GM12801 (cell line): ENCODE results near the gene SMPD2.

ENCODE experiments used
- TF ChIP-seq, protein P1 (sequence below): IDR thresholded peaks from one replicate; pipeline ENCODE4 v1.5.1; 2011; ENCODE audit warnings: control low read depth; ENCODE audit not compliant: insufficient read length; ENCODE audit errors: extremely low read depth

The SMPD2 gene

DNA sequence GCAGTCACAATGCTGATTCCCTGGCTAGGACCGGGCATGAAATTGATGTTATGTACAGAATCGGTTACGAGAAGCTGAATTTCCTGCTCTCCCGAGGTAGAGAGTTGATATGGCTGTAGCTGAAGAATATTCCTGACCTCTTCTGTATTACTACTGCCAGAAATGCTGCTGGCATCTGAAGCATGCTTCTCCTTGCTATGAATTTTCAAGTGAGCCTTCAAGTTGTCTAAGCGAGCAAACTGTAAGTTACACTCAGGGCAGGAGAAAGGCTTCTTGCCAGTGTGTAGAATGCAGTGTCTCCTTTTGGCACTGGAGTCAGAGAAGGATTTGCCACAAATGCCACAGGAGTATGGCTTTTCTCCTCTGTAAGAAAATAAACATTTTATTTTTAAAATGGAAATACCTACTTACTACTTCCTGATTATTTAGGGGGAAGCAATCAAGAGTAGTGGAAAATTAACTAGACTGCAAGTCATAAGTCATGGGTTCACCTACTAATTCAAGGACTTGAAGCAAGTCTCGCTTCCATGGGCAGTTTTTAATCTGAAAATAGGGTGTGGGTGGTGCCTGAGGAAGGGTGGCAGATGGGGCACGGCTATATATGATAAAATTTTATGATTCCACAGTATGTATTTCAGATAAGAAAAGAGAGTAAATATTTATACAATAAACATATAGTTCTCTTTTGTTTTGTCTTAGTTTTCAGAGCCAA, 25.8 kb downstream of the SMPD2 start:
- TF ChIP-seq, protein P1, sequence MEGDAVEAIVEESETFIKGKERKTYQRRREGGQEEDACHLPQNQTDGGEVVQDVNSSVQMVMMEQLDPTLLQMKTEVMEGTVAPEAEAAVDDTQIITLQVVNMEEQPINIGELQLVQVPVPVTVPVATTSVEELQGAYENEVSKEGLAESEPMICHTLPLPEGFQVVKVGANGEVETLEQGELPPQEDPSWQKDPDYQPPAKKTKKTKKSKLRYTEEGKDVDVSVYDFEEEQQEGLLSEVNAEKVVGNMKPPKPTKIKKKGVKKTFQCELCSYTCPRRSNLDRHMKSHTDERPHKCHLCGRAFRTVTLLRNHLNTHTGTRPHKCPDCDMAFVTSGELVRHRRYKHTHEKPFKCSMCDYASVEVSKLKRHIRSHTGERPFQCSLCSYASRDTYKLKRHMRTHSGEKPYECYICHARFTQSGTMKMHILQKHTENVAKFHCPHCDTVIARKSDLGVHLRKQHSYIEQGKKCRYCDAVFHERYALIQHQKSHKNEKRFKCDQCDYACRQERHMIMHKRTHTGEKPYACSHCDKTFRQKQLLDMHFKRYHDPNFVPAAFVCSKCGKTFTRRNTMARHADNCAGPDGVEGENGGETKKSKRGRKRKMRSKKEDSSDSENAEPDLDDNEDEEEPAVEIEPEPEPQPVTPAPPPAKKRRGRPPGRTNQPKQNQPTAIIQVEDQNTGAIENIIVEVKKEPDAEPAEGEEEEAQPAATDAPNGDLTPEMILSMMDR: no peak

DNA sequence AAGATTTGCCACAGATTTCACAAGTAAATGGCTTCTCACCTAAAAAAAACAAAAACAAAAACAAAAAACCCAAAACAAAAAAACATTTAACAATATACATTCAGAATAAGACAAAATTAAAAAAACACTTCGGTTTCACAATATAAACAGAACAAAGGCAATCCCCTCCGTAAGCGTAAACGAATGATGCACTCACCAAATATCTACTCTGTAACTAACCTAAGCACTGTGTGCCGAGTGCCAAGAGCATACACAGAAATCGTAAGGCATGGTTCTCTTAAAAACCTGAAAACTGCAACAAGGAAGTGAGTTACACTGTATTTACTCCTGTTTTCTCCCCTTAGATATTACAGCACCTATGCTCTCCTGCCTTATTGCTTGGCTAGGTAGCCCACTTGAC, 27.2 kb downstream of the SMPD2 start:
- TF ChIP-seq, protein P1: no peak

DNA sequence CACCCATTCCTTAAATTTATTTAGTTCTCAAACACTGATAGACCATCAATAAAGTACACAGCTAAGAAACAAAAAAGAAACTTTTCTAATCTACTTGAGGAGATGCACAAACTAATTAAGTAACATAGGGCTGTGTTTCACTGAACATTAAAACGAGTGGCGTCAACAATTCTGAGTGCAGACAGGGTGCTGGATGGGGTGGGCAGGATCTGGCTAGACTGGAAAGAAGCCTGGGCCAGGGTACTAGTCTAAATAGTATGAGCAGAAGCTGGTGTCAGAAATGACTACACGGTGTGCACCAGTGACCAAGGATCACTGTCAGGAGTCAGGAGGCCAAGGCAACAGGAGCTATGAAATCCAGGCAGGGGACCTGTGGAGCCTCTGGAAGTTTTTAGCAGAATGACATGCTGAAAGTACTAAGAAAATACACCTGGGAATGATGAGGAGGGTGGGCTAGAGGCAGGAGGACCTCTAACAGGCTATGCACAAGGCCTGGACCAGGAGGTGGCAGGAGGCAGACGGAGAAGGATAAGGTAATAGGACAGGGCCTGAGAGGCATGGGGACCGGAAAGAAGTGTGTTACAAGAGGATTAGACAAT, 29.2 kb downstream of the SMPD2 start:
- TF ChIP-seq, protein P1: no peak

DNA sequence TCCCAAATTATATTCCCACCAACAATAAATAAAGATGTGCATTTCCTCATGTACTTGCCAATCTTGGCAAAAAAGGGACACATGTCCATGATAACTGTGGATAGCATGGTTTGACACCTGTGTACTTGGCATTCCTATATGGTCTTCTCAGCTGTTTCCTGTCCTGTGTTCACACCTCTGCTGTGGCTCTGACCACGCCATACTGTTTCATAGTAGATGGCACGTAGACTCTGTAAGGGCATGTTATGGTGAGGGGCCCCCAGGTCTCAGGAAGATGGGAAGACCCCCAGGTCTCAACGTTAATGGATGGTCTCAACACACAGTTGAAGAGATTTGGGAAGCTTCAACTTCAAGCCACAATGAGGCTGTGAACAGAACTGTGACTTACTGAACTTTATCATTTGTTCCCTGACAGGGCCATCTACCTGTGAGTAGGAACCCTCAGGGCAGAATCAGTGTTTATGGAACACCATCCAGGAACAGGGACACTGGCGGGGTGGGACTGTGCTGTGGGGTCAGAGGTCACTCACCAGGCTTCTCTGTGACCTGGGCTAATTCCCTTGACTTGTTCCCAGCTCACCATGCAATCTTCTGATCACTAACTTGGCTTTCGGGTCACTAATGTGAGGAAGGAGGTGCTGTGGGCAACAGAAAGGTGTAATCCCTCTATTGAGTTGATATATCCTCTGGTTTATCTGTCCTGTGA, 30.7 kb downstream of the SMPD2 start:
- TF ChIP-seq, protein P1: no peak

DNA sequence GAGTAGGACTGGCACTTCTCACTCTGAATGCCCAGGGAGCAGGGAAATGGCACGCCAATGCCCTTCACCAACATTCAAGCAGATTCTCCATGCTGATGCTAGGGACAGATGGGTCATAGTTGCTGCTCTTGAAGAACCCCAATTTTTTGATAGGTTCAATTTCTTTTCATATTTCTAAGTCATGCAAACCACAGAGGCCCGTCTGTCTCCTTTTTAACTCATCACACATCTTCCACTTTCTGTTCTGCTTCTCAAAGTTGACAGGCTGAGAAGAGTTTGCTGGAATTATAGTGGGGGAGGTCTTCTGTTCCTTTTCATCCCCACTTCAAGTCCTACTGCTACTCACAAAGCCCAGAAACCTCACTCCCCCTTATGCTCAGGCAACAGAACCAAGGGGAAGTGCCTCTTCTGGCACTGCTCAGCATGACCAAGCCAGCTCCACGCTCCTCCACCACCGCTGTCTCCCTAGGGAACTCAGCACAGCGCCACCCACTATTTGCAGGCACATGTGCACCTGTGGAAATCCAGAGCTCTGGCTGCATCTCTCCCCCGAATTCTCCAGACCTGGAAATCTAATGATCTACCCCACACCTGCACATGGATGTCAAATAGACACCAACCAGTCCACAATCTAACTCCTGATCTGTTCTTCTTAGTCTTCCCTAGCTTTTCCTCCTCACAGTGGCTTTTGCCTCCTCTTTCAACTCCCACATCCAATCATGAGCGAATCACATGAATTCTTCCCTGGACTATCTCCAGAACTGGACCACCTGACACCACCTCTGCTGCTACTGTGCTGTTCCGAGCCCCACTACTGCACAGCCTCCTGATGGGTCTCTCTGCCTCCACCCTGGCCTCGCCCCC, 31.8 kb downstream of the SMPD2 start:
- TF ChIP-seq, protein P1: no peak

DNA sequence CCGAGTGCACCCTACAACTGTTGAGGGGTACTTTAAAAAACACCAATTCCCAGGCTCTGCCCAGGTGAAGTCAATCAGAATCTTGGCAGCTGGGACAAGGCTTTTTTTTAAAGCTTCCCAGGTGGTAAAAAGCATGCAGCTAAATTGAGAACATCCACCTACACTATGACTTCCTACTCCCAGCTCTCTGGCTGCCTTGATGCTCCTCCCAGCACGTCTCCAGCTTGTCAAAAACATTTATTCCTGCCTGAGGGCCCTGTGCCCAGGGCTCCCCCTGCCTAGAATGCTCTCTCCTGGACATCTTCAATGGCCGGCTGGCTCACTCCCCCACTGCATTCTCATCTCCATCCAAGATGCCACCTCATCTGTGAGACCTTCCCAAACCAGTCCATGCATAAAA, 32.6 kb downstream of the SMPD2 start:
- TF ChIP-seq, protein P1: no peak

DNA sequence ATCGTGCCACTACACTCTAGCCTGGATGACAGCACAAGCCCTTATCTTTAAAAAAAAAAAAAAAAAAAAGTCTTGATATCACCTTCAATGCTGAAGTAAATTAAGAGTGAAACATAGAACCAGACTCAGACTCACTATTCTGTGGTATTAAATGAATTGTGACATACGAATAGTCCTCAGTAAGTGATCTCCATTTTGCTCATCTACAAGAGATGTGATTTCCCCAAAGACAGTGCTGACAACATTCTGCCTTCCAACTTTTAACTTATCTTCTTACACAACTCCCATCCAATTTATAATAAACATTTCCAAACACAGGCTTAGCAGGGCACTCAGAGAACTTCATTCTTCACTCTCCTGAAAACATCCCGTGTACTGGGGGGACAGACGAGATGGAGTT, 34.5 kb downstream of the SMPD2 start:
- TF ChIP-seq, protein P1: no peak
